ENCODE results near the gene OPCML.

DNA sequence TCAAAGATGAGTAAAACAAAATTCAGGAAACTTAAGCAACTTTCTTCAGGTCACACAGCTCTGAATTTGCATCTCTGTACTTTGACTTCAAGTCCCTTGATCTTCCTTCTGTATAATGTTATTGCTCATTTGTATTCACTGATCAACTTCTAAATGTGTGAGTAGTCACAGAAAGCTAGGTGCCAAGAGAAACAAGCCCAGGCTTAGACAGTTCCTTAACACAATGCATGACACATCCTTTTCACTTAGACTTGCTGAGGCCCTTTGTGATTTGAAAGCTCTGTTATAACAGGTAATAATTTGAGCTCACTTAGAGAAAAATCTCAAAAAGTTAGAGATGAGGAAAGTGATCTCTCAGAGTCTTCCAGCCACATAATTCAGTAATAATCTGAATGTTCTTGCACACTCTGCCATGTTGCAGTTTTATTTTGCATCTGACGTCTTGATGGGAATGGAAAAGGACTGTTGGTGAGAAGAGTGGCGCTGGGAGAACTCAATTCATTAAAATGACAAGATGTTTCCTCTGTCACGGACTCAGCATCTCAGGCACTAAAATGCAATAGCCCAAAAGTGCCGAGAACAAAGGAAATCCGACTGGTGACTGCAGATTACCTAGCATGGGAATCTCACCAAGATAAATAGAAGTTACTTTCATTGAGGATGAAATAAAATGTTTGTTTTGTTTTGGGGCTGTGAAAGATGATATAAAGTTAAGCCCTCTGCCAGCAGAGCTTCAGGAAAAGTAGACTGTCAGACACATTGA is 665.3 kb downstream of the OPCML start:
- no peak for TF ChIP-seq CTCF (conservative IDR thresholded peaks at IDR 0.05)
- no peak for TF ChIP-seq EZH2 (IDR thresholded peaks at IDR 0.05; ENCODE audit: low read depth)

Measured in PC-9 (cell line).